Effector CD4-positive, alpha-beta T cell (primary cell): Measurements from ENCODE around the gene BCL7C.

Source experiments
- DNase-seq: peaks from one replicate; pipeline ENCODE4 v3.0.0-alpha.2; 2020

BCL7C gene

GRCh38 chr16:30922420-30922959 lies 28.6 kb upstream of the BCL7C start:
- peak; percentile 99 for DNase-seq

GRCh38 chr16:30921748-30922419 lies 28.0 kb upstream of the BCL7C start:
- DNase-seq = peak; percentile 86

GRCh38 chr16:30921459-30921747 lies 27.5 kb upstream of the BCL7C start:
- DNase-seq = no peak

DNA sequence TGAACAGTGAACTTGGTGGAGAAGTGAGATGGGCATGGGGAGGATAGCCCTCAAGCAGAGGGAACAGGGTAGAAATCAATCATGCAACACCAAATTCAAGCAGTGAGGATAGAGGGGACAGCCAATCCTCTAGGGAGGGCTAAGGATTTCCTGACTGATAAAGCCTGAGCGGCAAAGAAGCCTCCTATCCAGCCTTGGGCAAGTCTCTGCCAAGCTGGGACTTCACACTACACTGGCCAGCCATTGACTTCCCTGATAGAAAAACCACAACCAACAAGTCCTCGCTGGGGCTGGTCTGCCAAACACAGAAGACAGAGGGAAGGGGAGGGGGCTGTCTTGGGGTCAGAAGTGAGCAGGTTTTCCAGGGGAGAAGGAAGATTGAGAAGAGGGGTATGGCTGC lies 27.0 kb upstream of the BCL7C start:
- no peak for DNase-seq

DNA sequence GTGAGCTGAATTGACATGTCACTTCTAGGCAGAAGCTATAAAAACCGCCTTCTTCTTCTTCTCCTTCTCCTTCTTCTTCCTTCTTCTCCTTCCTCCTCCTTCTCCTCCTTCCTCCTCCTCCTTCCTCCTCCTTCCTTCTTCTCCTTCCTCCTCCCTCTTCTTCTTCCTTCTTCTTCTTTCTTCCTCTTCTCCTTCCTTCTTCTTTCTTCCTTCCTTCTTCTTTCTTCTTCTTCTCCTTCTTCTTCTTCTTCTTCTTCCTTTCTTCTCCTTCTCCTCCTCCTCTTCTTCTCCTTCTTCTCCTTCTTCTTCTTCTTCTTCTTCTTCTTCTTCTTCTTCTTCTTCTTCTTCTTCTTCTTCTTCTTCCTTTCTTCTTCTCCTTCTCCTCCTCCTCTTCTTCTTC lies 24.7 kb upstream of the BCL7C start:
- no peak for DNase-seq

DNA sequence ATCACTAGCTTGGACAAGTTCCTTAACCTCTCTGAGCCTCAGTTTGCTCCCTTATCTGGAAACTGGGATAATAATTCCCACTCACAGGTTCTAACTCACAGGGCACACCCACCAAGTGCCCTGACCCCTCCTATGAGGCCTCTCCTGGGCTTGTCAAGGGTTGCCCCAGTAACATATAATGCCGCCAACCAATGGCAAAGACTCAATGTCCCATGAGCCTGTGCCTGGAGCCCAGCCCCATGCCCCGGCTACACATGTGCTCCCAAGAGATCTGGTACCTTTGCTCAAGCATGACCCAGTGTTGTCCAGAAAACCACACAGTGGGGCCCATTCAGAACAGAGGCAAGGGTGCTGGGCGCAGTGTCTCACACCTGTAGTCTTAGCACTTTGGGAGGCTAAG lies 21.0 kb upstream of the BCL7C start:
- DNase-seq = no peak

GRCh38 chr16:30912794-30913412 lies 19.0 kb upstream of the BCL7C start:
- DNase-seq = no peak

DNA sequence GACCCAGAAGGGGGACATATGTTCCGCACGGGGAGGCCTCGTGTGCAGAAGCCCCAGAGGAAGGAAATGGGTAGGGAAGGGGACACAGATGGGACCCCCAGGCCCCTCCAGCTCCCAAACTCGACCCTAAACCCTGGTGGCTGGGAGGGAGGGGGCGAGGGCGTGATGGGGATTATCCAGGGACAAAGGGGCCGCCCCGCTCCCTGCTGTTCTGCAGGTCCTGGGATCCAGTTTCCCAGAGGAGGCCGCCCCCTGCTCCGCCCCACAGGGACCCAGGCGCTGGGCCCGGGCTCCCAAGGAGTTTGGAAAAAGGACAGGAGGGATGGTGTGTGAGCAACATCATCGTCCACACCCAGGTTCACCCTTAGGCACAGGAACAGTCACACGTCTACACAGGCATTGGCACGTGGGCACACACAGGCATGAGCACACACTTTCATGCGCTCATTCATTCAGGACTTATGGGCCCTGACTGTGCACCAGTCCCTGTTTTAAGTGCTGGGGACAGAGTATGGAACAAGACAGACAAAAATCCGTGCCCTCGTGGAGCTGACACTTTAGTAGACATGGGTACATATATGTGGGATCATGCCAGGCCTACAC lies 16.7 kb upstream of the BCL7C start:
- no peak for DNase-seq

DNA sequence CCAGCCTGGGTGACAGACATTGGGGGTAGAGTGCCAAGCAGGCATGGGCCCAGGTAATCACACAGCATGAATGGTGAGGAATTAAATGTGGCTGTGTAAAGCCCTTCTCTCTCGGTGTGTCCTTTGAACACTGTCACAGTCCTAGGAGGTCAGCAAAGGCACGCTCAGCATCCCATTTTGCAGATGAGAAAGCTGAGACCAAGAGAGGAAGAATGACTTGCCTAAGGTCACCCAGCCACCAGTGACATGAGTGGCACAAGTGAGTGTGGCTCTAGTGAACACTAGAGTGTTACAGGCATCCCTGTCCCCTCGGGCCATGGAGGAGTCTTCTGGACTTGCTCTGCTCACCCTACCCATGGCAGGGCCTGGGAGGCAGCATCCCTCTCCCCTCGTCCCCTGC lies 13.2 kb upstream of the BCL7C start:
- DNase-seq = no peak

- DNase-seq = no peak
Measured at GRCh38 chr16:30904114-30904780, 10.4 kb upstream of the BCL7C start.

- DNase-seq = no peak
Measured at GRCh38 chr16:30903596-30903995, 9.7 kb upstream of the BCL7C start.

GRCh38 chr16:30903002-30903401 lies 9.1 kb upstream of the BCL7C start:
- DNase-seq = no peak

DNA sequence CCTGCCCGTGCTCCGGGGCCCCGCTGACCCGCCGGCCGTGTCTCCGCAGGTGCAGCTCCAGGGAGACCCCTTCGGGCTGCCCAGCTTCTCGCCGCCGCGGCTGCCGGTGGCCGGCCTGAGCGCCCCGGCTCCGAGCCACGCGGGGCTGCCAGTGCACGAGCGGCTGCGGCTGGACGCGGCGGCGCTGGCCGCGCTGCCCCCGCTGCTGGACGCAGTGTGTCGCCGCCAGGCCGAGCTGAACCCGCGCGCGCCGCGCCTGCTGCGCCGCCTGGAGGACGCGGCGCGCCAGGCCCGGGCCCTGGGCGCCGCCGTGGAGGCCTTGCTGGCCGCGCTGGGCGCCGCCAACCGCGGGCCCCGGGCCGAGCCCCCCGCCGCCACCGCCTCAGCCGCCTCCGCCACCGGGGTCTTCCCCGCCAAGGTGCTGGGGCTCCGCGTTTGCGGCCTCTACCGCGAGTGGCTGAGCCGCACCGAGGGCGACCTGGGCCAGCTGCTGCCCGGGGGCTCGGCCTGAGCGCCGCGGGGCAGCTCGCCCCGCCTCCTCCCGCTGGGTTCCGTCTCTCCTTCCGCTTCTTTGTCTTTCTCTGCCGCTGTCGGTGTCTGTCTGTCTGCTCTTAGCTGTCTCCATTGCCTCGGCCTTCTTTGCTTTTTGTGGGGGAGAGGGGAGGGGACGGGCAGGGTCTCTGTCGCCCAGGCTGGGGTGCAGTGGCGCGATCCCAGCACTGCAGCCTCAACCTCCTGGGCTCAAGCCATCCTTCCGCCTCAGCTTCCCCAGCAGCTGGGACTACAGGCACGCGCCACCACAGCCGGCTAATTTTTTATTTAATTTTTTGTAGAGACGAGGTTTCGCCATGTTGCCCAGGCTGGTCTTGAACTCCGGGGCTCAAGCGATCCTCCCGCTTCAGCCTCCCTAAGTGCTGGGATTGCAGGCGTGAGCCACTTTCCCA lies 8.4 kb upstream of the BCL7C start:
- DNase-seq = peak; percentile 33

DNA sequence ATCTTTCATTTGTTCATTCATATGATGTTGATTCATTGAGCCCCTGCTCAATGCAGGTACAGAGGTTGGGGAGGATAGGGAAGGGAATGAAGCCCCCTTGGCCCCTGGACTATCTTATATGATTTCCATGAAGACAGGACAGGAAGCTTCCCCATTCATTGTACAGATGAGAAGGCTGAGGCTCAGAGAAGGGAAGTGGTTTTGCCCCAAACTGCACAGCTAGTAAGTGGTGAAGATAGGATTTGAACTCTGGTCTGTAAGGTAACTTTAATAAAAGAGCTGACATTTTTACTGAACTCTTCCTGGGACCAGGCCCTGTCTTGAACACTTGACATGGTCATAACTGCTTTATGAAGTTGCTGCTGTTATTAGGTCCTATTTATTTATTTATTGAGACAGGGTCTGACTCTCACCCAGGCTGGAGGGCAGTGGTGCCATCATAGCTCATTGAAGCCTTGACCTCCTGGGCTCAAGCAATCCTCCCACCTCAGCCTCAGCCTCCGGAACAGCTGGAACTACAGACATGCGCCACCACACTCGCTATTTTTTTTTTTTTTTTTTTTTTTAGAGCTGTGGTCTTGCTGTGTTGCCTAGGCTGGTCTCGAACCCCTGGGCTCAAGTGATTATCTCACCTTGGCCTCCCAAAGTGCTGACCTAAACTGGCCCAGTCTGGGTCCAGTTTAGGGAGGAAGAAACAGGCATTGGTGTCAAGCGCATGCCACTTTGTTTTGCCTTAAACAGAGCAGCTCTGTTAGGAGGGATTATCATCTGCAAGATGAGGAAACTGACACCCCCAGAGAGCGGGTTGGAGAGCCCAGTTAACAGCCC lies 7.5 kb upstream of the BCL7C start:
- DNase-seq = no peak

- no peak for DNase-seq
Measured at GRCh38 chr16:30900588-30900987, 6.7 kb upstream of the BCL7C start.

DNA sequence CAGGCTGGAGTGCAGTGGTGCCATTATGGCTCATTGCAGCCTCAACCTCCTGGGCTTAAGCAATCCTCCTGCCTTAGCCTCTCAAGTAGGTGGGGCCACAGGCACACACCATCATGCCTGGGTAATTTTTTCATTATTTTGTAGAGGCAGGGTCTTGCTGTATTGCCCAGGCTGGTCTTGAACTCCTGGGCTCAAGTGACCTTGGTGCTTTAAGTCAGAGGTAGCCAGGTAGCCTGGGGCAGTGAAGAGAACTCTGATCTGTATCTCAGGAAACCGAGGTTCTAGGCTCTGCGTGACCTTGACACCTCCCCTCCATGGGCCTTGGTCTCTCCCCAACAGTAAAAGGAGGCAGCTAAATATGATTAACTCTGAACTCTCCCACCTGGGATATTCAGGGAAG lies 5.9 kb upstream of the BCL7C start:
- no peak for DNase-seq

DNA sequence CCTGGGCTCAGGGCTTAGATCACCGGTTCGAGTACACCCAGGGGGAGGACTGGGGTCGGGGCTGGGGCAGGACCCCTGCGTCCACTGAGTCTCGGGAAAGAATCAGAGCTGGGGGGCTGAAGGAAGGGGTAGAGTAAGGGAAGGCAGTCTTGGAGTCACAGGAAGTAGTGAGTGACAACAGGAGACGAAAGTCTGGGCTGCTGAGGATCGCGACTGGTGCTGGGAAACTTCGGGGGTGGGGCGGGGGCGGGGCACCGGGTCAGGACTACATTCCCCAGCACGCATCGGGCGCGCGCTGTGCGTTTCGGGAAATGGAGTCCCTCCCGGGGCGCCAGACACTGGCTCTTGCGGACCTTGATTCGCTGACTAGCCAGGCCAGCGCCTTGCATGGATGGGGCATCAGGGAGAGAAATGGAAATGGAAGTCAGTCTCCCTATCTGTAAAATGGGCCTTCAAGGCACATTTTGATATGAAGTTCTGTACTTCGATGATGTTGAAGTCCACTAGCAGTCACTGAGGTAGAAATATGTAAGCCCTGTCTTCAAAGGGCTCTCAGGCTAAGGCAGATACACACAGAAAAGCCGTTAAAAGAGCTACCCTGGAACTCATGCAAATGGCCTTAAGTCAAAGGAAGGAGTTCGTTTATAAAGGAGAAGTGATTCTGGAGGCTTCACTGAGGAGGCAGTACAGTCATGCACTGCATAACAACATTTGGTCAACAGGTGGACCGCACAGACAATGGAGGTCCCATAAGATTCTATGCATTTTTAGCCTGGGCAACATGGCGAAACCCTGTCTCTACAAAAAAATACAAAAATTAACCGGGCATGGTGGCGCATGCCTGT lies 3.2 kb upstream of the BCL7C start:
- peak; percentile 74 for DNase-seq

- DNase-seq = no peak
Measured at GRCh38 chr16:30896261-30896888, 2.5 kb upstream of the BCL7C start, which contains the start of gene CTF1. CTF1 (plus strand) TSS chr16:30896614; CDS start chr16:30896644, 30 bp downstream.

- no peak for DNase-seq
Measured at GRCh38 chr16:30895627-30896260, 1.9 kb upstream of the BCL7C start.
